OCI-LY1 (cell line): ENCODE measurements around the gene COL5A2.

ENCODE experiments used
- H2AFZ ChIP-seq: fragments of 200-600 bp; sonication (generic), shearing (Covaris generic); 2 replicates; pipeline ENCODE4 v1.6.0; 2014; ENCODE audit warnings: antibody characterized with exemption, mild to moderate bottlenecking, low read length
- H3F3A ChIP-seq: fragments of 200-600 bp; sonication (generic), shearing (Covaris generic); 2 replicates; pipeline ENCODE4 v1.6.0; 2014; ENCODE audit warnings: mild to moderate bottlenecking, antibody characterized with exemption, low read length, moderate library complexity; ENCODE audit not compliant: insufficient read depth
- H3K27ac ChIP-seq: fragments of 200-600 bp; sonication (generic); 2 replicates; pipeline ENCODE4 v1.5.1; 2014; ENCODE audit warnings: low read length, mixed run types, mild to moderate bottlenecking, low read depth; ENCODE audit not compliant: poor library complexity, severe bottlenecking
- H3K27me3 ChIP-seq: fragments of 200-600 bp; sonication (generic); 2 replicates; pipeline ENCODE4 v1.6.0; 2014; ENCODE audit warnings: antibody characterized with exemption, mild to moderate bottlenecking, low read length, moderate library complexity; ENCODE audit not compliant: insufficient read depth
- H3K36me3 ChIP-seq: fragments of 200-600 bp; sonication (generic); 2 replicates; pipeline ENCODE4 v1.6.1; 2014; ENCODE audit warnings: mild to moderate bottlenecking, antibody characterized with exemption, low read length, moderate library complexity, mixed read lengths; ENCODE audit not compliant: insufficient read depth
- H3K4me1 ChIP-seq: fragments of 200-600 bp; sonication (generic); 2 replicates; pipeline ENCODE4 v1.5.1; 2014; ENCODE audit warnings: mild to moderate bottlenecking, low read length, moderate library complexity; ENCODE audit not compliant: insufficient read depth, severe bottlenecking
- H3K4me2 ChIP-seq: fragments of 200-600 bp; sonication (generic), shearing (Covaris generic); 2 replicates; pipeline ENCODE4 v1.6.1; 2014; ENCODE audit warnings: low read length
- H3K4me3 ChIP-seq: fragments of 200-600 bp; sonication (generic); 2 replicates; pipeline ENCODE4 v1.5.1; 2014; ENCODE audit warnings: low read length, low read depth, mild to moderate bottlenecking, mixed read lengths; ENCODE audit not compliant: poor library complexity, severe bottlenecking
- H3K79me2 ChIP-seq: fragments of 200-600 bp; shearing (Covaris generic); 2 replicates; pipeline ENCODE4 v1.6.1; 2016; ENCODE audit warnings: mixed run types, low read length, mixed read lengths; ENCODE audit not compliant: insufficient read depth
- H3K9ac ChIP-seq: fragments of 200-600 bp; sonication (generic), shearing (Covaris generic); 2 replicates; pipeline ENCODE4 v1.6.1; 2014; ENCODE audit warnings: mild to moderate bottlenecking, low read length, mixed read lengths
- H3K9me2 ChIP-seq: fragments of 200-600 bp; sonication (generic), shearing (Covaris generic); 2 replicates; pipeline ENCODE4 v1.6.1; 2014; ENCODE audit warnings: low read depth, mild to moderate bottlenecking, low read length, mixed read lengths
- H3K9me3 ChIP-seq: fragments of 200-600 bp; shearing (Covaris generic); 2 replicates; pipeline ENCODE4 v1.6.1; 2014; ENCODE audit warnings: low read length, mixed read lengths
- H4K20me1 ChIP-seq: fragments of 200-600 bp; sonication (generic), shearing (Covaris generic); 2 replicates; pipeline ENCODE4 v1.6.0; 2016; ENCODE audit warnings: mild to moderate bottlenecking, low read length; ENCODE audit not compliant: insufficient read depth
- EZH2 ChIP-seq: fragments of 200-600 bp; sonication (generic), shearing (Covaris generic); IDR thresholded peaks from 2 replicates; pipeline ENCODE4 v1.8.0; 2017; ENCODE audit warnings: borderline replicate concordance, mixed run types, mild to moderate bottlenecking, antibody characterized with exemption, low read length, moderate library complexity, mixed read lengths
- TF ChIP-seq, protein P1 (sequence below): fragments of 200-600 bp; sonication (generic), shearing (Covaris generic); IDR thresholded peaks from 2 replicates; pipeline ENCODE4 v1.5.1; 2017; ENCODE audit warnings: mild to moderate bottlenecking, antibody characterized with exemption, low read length, moderate library complexity, mixed read lengths

The COL5A2 gene

DNA sequence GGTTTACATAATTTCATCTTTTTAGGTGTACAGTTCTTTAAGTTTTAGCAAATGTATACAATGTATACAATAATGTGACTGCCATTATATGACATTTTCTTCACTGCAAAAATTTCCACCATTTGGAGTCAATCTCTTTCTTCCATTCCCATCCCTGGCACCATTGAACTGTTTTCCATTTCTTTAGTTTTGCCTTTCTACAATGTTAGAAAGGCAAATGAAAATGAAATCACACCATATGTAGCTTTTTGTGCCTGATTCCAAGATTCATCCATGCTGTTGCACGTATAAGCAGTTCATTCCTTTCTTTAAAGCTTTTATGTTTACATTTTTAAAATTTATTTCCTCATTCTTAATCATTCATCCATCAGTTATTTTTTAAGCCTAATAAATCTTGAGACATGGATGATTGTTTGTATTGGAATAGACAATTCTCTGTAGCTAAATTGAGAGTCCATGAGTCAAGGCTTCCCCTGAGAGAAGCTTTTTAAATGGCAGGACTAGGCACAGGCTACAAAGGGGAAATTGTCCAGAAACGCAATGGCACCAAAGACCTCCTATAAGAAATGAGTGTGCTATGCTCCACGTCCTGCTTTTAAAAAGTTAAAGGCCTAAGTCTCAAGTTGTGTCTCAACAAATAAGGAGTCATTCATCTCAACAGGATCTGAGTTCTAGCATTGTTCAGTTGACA is 8.7 kb upstream of the COL5A2 start:
- no peaks in the 10 kb centered on the region for H3K36me3 ChIP-seq
- no peaks in the 10 kb centered on the region for H3K79me2 ChIP-seq
- H3K27me3 ChIP-seq: no peaks in the 10 kb centered on the region
- H3K9me3 ChIP-seq: no peaks in the 10 kb centered on the region
- no peaks in the 10 kb centered on the region for H3F3A ChIP-seq
- H3K27ac ChIP-seq: no peak overlapping the region
- no peaks in the 10 kb centered on the region for H3K4me1 ChIP-seq
- no peak overlapping the region for H3K4me3 ChIP-seq
- TF ChIP-seq, protein P1, sequence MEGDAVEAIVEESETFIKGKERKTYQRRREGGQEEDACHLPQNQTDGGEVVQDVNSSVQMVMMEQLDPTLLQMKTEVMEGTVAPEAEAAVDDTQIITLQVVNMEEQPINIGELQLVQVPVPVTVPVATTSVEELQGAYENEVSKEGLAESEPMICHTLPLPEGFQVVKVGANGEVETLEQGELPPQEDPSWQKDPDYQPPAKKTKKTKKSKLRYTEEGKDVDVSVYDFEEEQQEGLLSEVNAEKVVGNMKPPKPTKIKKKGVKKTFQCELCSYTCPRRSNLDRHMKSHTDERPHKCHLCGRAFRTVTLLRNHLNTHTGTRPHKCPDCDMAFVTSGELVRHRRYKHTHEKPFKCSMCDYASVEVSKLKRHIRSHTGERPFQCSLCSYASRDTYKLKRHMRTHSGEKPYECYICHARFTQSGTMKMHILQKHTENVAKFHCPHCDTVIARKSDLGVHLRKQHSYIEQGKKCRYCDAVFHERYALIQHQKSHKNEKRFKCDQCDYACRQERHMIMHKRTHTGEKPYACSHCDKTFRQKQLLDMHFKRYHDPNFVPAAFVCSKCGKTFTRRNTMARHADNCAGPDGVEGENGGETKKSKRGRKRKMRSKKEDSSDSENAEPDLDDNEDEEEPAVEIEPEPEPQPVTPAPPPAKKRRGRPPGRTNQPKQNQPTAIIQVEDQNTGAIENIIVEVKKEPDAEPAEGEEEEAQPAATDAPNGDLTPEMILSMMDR: no peak
- TF ChIP-seq EZH2: no peak
- no peaks in the 10 kb centered on the region for H4K20me1 ChIP-seq
- H3K4me2 ChIP-seq: no peak overlapping the region
- H3K9me2 ChIP-seq: no peaks in the 10 kb centered on the region
- H2AFZ ChIP-seq: no peak overlapping the region
- H3K9ac ChIP-seq: no peak overlapping the region

DNA sequence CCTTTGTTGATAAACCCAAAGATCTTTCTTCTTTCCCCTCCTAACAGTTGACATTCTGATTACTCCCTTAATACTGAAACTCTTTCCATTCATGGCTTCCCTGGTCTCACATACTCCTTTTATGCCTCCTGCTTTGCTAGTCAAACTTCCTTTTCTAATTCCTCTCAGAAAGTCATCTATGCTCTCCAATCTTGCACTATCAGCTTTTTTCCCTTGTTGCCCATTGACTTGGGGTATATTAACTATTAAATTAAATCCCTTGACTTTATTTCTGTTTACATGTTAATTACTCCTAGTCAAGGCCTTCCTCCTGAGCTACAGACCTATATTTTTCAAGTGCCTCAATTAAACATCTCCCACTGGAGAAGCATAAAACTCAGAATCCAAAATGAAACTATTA is 3.6 kb upstream of the COL5A2 start:
- TF ChIP-seq, protein P1: no peak
- TF ChIP-seq EZH2: no peak
- Histone ChIP-seq H3K36me3 (no peaks in the 10 kb centered on the region), H3K4me3 (no peak overlapping the region), H3K27ac (no peak overlapping the region), H3K9me2 (no peaks in the 10 kb centered on the region), H4K20me1 (no peaks in the 10 kb centered on the region), H3F3A (no peaks in the 10 kb centered on the region), H3K27me3 (no peaks in the 10 kb centered on the region), H3K9ac (no peak overlapping the region), H2AFZ (no peak overlapping the region), H3K79me2 (no peaks in the 10 kb centered on the region), H3K9me3 (no peaks in the 10 kb centered on the region), H3K4me2 (no peak overlapping the region), H3K4me1 (no peaks in the 10 kb centered on the region)

DNA sequence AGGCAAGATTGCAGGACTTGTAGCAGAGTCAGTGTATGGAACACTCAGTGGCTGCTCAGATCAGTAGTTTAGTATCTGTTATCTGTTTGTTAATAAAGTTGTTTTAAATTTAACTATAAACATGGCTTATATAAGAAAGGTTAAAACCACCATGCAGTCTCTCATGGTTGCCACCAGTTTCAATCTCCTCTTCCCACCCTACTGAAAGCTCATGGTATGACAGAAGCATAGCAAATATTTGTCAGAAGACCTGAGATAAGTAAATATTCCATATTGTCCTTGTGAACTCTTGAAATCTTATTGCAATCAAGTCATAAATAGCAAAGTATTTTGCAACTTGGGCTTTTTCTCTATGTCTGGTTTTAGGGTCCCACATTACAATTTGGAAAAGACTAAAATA is 2.1 kb upstream of the COL5A2 start:
- Histone ChIP-seq H3K27me3 (no peaks in the 10 kb centered on the region), H4K20me1 (no peaks in the 10 kb centered on the region), H2AFZ (no peak overlapping the region), H3K36me3 (no peaks in the 10 kb centered on the region), H3F3A (no peaks in the 10 kb centered on the region), H3K79me2 (no peaks in the 10 kb centered on the region), H3K9me2 (no peaks in the 10 kb centered on the region), H3K9me3 (no peaks in the 10 kb centered on the region), H3K27ac (no peak overlapping the region), H3K4me3 (no peak overlapping the region), H3K4me2 (no peak overlapping the region), H3K4me1 (no peaks in the 10 kb centered on the region), H3K9ac (no peak overlapping the region)
- TF ChIP-seq, protein P1: no peak
- no peak for TF ChIP-seq EZH2
